ENCODE data around the gene PTEN. TPM values are rescaled to one million over a fixed set of nuclear protein-coding genes. Genes with fewer than 3 reads are reported as not detected.
"Not testable (repeated sequence)": the region's sequence is repeated elsewhere in the genome, so short reads cannot be mapped to it uniquely, and the experiment has no call there.

The PTEN gene
- total RNA-seq, 1 donor from 2014 or later: 48.5 TPM

GRCh38 chr10:87850742-87851205, 12.7 kb upstream of the PTEN start:
- peak; percentile 40 for DNase-seq (ENCODE audit: low spot score)
- intact Hi-C loops (cut with micrococcal nuclease): loop anchor here (1.0 kb wide), 1 partner anchor 703 kb away; no protein-coding TSS in a partner anchor
- H3K9me3 Mint-ChIP-seq: peaks cover 3% of the 10 kb centered on the region
- H3K36me3 Mint-ChIP-seq (ENCODE audit: low read depth): no peaks in the 10 kb centered on the region
- H3K27ac Mint-ChIP-seq: no peak overlapping the region
- peaks cover 9% of the 10 kb centered on the region for H3K4me1 Mint-ChIP-seq (ENCODE audit: low read depth)
- no peaks in the 10 kb centered on the region for H3K27me3 Mint-ChIP-seq (ENCODE audit: low read depth)
- H3K4me3 Mint-ChIP-seq (ENCODE audit: low read depth): no peak overlapping the region

- Mint-ChIP-seq H3K4me1 (ENCODE audit: low read depth) (peaks cover 9% of the 10 kb centered on the region), H3K36me3 (ENCODE audit: low read depth) (no peaks in the 10 kb centered on the region), H3K9me3 (peaks cover 4% of the 10 kb centered on the region), H3K27ac (no peak overlapping the region), H3K4me3 (ENCODE audit: low read depth) (no peak overlapping the region), H3K27me3 (ENCODE audit: low read depth) (no peaks in the 10 kb centered on the region)
- intact Hi-C loops (cut with micrococcal nuclease): no loop called here
- no peak for DNase-seq (ENCODE audit: low spot score)
Observed at GRCh38 chr10:87852089-87852488, 11.3 kb upstream of the PTEN start.

GRCh38 chr10:87855247-87855646, 8.2 kb upstream of the PTEN start:
- DNase-seq (ENCODE audit: low spot score); intact Hi-C loops (cut with micrococcal nuclease); H3K4me3 Mint-ChIP-seq (ENCODE audit: low read depth); H3K27me3 Mint-ChIP-seq (ENCODE audit: low read depth); H3K27ac Mint-ChIP-seq; H3K36me3 Mint-ChIP-seq (ENCODE audit: low read depth); H3K9me3 Mint-ChIP-seq: not testable (repeated sequence)
- H3K4me1 Mint-ChIP-seq (ENCODE audit: low read depth): peaks cover 13% of the 10 kb centered on the region

GRCh38 chr10:87855665-87856064, 7.8 kb upstream of the PTEN start:
- H3K4me3 Mint-ChIP-seq (ENCODE audit: low read depth); H3K9me3 Mint-ChIP-seq; H3K27me3 Mint-ChIP-seq (ENCODE audit: low read depth); intact Hi-C loops (cut with micrococcal nuclease); H3K36me3 Mint-ChIP-seq (ENCODE audit: low read depth); DNase-seq (ENCODE audit: low spot score); H3K27ac Mint-ChIP-seq: not testable (repeated sequence)
- peaks cover 15% of the 10 kb centered on the region for H3K4me1 Mint-ChIP-seq (ENCODE audit: low read depth)

GRCh38 chr10:87860156-87860795, 3.1 kb upstream of the PTEN start:
- peaks cover 18% of the 10 kb centered on the region for H3K4me1 Mint-ChIP-seq (ENCODE audit: low read depth)
- peaks cover 4% of the 10 kb centered on the region for H3K9me3 Mint-ChIP-seq
- H3K27me3 Mint-ChIP-seq (ENCODE audit: low read depth): no peaks in the 10 kb centered on the region
- intact Hi-C loops (cut with micrococcal nuclease): loop anchor here (2.0 to 5.0 kb wide), 6 partner anchors 67 to 1338 kb away; partner anchors contain the start of genes STAMBPL1 and WAPL
- peak overlapping the region; percentile 13 for H3K4me3 Mint-ChIP-seq (ENCODE audit: low read depth)
- H3K36me3 Mint-ChIP-seq (ENCODE audit: low read depth): peaks cover 10% of the 10 kb centered on the region
- H3K27ac Mint-ChIP-seq: no peak overlapping the region
- no peak for DNase-seq (ENCODE audit: low spot score)

GRCh38 chr10:87860816-87861403, 2.5 kb upstream of the PTEN start:
- Mint-ChIP-seq H3K4me1 (ENCODE audit: low read depth) (peaks cover 22% of the 10 kb centered on the region), H3K4me3 (ENCODE audit: low read depth) (peak overlapping the region; percentile 98), H3K9me3 (no peaks in the 10 kb centered on the region), H3K27me3 (ENCODE audit: low read depth) (no peaks in the 10 kb centered on the region), H3K27ac (no peak overlapping the region), H3K36me3 (ENCODE audit: low read depth) (peaks cover 17% of the 10 kb centered on the region)
- DNase-seq (ENCODE audit: low spot score): no peak
- intact Hi-C loops (cut with micrococcal nuclease): loop anchor here (2.0 to 5.0 kb wide), 6 partner anchors 66 to 1339 kb away; partner anchors contain the start of genes STAMBPL1 and WAPL

GRCh38 chr10:87861566-87861952, 1.9 kb upstream of the PTEN start:
- peaks cover 21% of the 10 kb centered on the region for H3K36me3 Mint-ChIP-seq (ENCODE audit: low read depth)
- peaks cover 24% of the 10 kb centered on the region for H3K4me1 Mint-ChIP-seq (ENCODE audit: low read depth)
- H3K27ac Mint-ChIP-seq: peak overlapping the region; percentile 96
- H3K9me3 Mint-ChIP-seq: no peaks in the 10 kb centered on the region
- H3K4me3 Mint-ChIP-seq (ENCODE audit: low read depth): peak overlapping the region; percentile 98
- DNase-seq (ENCODE audit: low spot score): no peak
- intact Hi-C loops (cut with micrococcal nuclease): loop anchor here (2.0 to 5.0 kb wide), 6 partner anchors 66 to 1339 kb away; partner anchors contain the start of genes STAMBPL1 and WAPL
- no peaks in the 10 kb centered on the region for H3K27me3 Mint-ChIP-seq (ENCODE audit: low read depth)

- Mint-ChIP-seq H3K27me3 (ENCODE audit: low read depth) (no peaks in the 10 kb centered on the region), H3K36me3 (ENCODE audit: low read depth) (peaks cover 25% of the 10 kb centered on the region), H3K4me1 (ENCODE audit: low read depth) (peaks cover 28% of the 10 kb centered on the region), H3K9me3 (no peaks in the 10 kb centered on the region), H3K4me3 (ENCODE audit: low read depth) (peak overlapping the region; percentile 98), H3K27ac (peak overlapping the region; percentile 96)
- peak; percentile 93 for DNase-seq (ENCODE audit: low spot score)
- intact Hi-C loops (cut with micrococcal nuclease): loop anchor here (1.0 to 5.0 kb wide), 12 partner anchors 44 to 1340 kb away; partner anchors contain the start of genes ATAD1, GLUD1, SHLD2 and STAMBPL1
Observed at GRCh38 chr10:87861953-87862678, 1.3 kb upstream of the PTEN start.

- intact Hi-C loops (cut with micrococcal nuclease): loop anchor here (1.0 to 5.0 kb wide), 11 partner anchors 44 to 1340 kb away; partner anchors contain the start of genes ATAD1, GLUD1, SHLD2 and STAMBPL1
- Mint-ChIP-seq H3K36me3 (ENCODE audit: low read depth) (peaks cover 29% of the 10 kb centered on the region), H3K4me1 (ENCODE audit: low read depth) (peaks cover 32% of the 10 kb centered on the region), H3K27ac (peak overlapping the region; percentile 96), H3K4me3 (ENCODE audit: low read depth) (peak overlapping the region; percentile 98), H3K9me3 (no peaks in the 10 kb centered on the region), H3K27me3 (ENCODE audit: low read depth) (no peaks in the 10 kb centered on the region)
- DNase-seq (ENCODE audit: low spot score): no peak
Observed at GRCh38 chr10:87862679-87863052, 759 bp upstream of the PTEN start.

- Mint-ChIP-seq H3K4me3 (ENCODE audit: low read depth) (peak overlapping the region; percentile 95), H3K36me3 (ENCODE audit: low read depth) (peaks cover 38% of the 10 kb centered on the region), H3K4me1 (ENCODE audit: low read depth) (peaks cover 40% of the 10 kb centered on the region), H3K27ac (peak overlapping the region; percentile 85)
- not testable (repeated sequence) for H3K27me3 Mint-ChIP-seq (ENCODE audit: low read depth); H3K9me3 Mint-ChIP-seq
- intact Hi-C loops (cut with micrococcal nuclease): loop anchor here (2.0 to 5.0 kb wide), 8 partner anchors 63 to 1342 kb away; partner anchors contain the start of genes GLUD1, SHLD2, STAMBPL1 and WAPL
- peak; percentile 30 for DNase-seq (ENCODE audit: low spot score)
Observed at GRCh38 chr10:87863951-87864495, 598 bp downstream of the PTEN start.

- Mint-ChIP-seq H3K36me3 (ENCODE audit: low read depth) (peaks cover 42% of the 10 kb centered on the region), H3K9me3 (no peaks in the 10 kb centered on the region), H3K27me3 (ENCODE audit: low read depth) (no peaks in the 10 kb centered on the region), H3K4me3 (ENCODE audit: low read depth) (peak overlapping the region; percentile 95), H3K4me1 (ENCODE audit: low read depth) (peaks cover 40% of the 10 kb centered on the region), H3K27ac (peak overlapping the region; percentile 85)
- DNase-seq (ENCODE audit: low spot score): no peak
- intact Hi-C loops (cut with micrococcal nuclease): loop anchor here (5.0 kb wide), 5 partner anchors 63 to 1342 kb away; partner anchors contain the start of genes STAMBPL1 and WAPL
Observed at GRCh38 chr10:87864496-87865059, 1.2 kb downstream of the PTEN start.

- no peaks in the 10 kb centered on the region for H3K9me3 Mint-ChIP-seq
- H3K27me3 Mint-ChIP-seq (ENCODE audit: low read depth): no peaks in the 10 kb centered on the region
- H3K27ac Mint-ChIP-seq: peak overlapping the region; percentile 24
- peaks cover 42% of the 10 kb centered on the region for H3K36me3 Mint-ChIP-seq (ENCODE audit: low read depth)
- H3K4me1 Mint-ChIP-seq (ENCODE audit: low read depth): peaks cover 40% of the 10 kb centered on the region
- DNase-seq (ENCODE audit: low spot score): no peak
- intact Hi-C loops (cut with micrococcal nuclease): no loop called here
- H3K4me3 Mint-ChIP-seq (ENCODE audit: low read depth): peak overlapping the region; percentile 95
Observed at GRCh38 chr10:87865241-87865881, 1.9 kb downstream of the PTEN start.

All from activated T-helper 2 cell treated with anti-CD3 and anti-CD28 coated beads, Interferon-gamma antibody, Interleukin-2, Interleukin-4, amounts not matched to agents 10 μg/mL and 5 μg/mL and 100 μg/mL, durations not matched to agents 14 hours and 24 hours and 36 hours (primary cell).